HL-60 (cell line): Measurements from ENCODE around the gene NT5DC3.

Source experiments
- CTCF ChIP-seq: IDR thresholded peaks from one replicate; pipeline ENCODE4 v1.5.1; 2011; ENCODE audit warnings: low read length, control low read depth, inconsistent platforms; ENCODE audit not compliant: insufficient read depth
- GABPA ChIP-seq: IDR thresholded peaks from 2 replicates; pipeline ENCODE4 v1.6.1; 2012; ENCODE audit warnings: low read depth
- POLR2AphosphoS5 ChIP-seq: IDR thresholded peaks from 2 replicates; pipeline ENCODE4 v1.6.1; 2012; ENCODE audit warnings: low read depth
- REST ChIP-seq: IDR thresholded peaks from 2 replicates; pipeline ENCODE4 v1.6.1; 2012; ENCODE audit warnings: low read depth; ENCODE audit not compliant: insufficient replicate concordance

- TF ChIP-seq GABPA (no peak), POLR2AphosphoS5 (no peak), CTCF (no peak), REST (no peak)
Measured at GRCh38 chr12:103729499-103729898, 111.5 kb downstream of the NT5DC3 start.
